Fibroblast of villous mesenchyme (primary cell): ENCODE data around the gene NRIP3. TPM values are rescaled to one million over a fixed set of nuclear protein-coding genes. Genes with fewer than 3 reads are reported as not detected.

Experiments used
- DNase-seq: peaks from one replicate; pipeline ENCODE4 v3.0.0-alpha.2; 2010; ENCODE audit warnings: low read depth
- H3K4me3 ChIP-seq: 2 replicates; pipeline ENCODE4 v1.5.1; 2011; ENCODE audit warnings: low read depth, mild to moderate bottlenecking, low read length
- CTCF ChIP-seq: IDR thresholded peaks from 2 replicates; pipeline ENCODE4 v1.5.1; 2012; ENCODE audit warnings: low read depth, mild to moderate bottlenecking, low read length; ENCODE audit not compliant: insufficient read depth
- total RNA-seq: library from RNA; depleted of rRNA; stranded (reverse); fragments of >200 nt; gene quantifications from 2 replicates; pipeline ENCODE4 v1.2.3, GENCODE V29; 2012

Gene NRIP3
- total RNA-seq, 1 donor, result 10.8 TPM

GRCh38 chr11:8964324-8965320, 39.2 kb downstream of the NRIP3 start, which contains the start of gene TMEM9B:
Gene TMEM9B, minus strand, starts transcription at chr11:8964442. Its CDS starts 129 bp downstream, at chr11:8964313.
- peak; percentile 86 for DNase-seq
- TF ChIP-seq CTCF, result no peak

DNA sequence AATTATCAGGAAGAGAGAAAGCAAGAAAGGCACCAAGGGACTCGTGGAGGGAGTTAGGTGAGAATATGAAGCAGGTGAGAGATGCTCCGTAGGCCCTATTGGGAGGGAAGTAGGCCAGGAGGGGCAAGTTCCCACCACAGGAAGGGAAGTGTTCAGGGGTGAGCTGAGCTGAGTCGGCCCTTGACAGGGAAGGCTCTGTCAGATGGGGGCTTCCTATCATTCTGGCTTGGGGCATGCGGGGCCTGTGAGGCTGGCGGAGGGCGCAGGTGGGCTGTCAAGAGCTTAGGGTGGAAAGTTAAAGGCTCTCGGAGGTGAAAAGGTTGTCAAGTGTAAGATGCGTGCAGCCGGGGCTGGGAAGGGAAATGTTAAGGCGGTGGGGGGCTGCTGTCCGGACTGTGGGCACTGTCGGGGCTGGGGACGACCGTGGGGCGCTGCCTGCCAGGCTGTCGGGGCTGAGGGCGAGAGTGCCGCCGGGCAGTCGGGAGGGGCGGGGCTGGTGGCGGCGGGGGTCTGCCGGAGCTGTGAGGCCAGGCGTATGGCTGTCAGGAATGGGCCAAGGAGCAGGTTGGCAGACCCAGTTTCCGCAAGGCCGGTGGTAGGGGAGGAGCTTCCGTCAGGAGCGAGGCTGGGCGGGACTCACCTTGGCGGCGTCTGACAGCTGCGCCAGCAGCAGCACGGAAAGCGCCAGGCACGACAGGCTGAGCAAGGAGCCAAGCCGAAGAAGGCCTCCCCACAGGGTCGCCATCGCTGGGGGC, 40.1 kb downstream of the NRIP3 start:
- peak overlapping the region; percentile 95 for H3K4me3 ChIP-seq
- no peak for DNase-seq
- TF ChIP-seq CTCF, result no peak

More at GRCh38 chr11:8964324-8965320, 39.2 kb downstream of the NRIP3 start, which contains the start of gene TMEM9B:
- peak within 1 kb of the TSS; percentile 95 for H3K4me3 ChIP-seq

- TF ChIP-seq CTCF, result no peak
- DNase-seq, result peak; percentile 2
- H3K4me3 ChIP-seq, result peak overlapping the region; percentile 95
These were observed 41.0 kb downstream of the NRIP3 start for GRCh38 chr11:8962841-8963240.

DNA sequence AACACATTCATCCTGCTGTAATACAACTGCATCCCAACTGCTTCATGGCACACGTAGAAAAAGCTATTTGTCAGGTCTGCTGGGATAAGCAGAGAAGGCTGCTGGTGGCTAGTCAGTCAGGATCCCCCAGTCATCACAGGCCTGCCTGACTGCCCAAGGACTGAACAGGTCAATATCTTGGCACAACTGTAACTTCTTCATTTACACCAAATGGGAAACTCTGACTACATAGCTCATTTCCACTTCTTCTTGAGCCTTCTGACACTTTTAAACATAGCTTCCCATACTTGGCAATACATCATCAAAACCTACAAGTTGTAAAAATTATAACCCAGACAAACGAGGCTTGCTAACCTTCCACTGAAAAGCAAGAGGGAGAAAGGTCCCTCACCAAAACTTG, 42.4 kb downstream of the NRIP3 start:
- no peak for TF ChIP-seq CTCF
- H3K4me3 ChIP-seq, result no peak overlapping the region
- DNase-seq, result no peak

DNA sequence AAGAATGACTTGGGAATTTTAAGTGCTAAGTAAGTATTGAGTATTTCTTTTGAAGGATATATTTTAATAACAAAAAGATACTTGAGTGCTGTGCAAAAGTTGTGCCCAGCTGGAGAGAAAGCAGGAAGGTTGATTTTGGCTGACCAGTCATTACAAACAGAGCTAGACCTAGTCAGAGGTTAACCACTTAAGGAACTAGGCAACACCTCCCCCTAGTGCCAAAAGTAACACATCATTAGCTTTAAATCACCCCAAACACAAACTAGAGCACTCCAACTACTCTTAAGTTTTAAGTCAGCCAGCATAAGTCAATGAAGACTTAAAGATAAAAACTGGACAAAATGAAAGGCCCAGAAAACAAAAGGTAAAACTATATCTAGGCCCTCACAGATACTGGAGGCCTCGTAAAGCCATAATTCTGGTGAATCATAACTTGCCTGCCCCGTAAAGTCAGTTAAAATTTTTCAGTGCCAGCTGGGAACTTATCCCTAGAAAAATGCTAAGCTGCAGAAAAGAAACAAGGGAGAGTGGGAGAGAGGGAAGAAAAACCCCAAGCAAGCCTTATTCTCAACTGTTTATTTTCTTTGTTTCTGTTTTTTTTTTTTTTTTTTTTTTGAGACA, 44.1 kb downstream of the NRIP3 start:
- TF ChIP-seq CTCF, result peak; percentile 72
- no peak overlapping the region for H3K4me3 ChIP-seq
- DNase-seq, result peak; percentile 90

- TF ChIP-seq CTCF, result no peak
- H3K4me3 ChIP-seq, result no peak overlapping the region
- DNase-seq, result no peak
These were observed 46.9 kb downstream of the NRIP3 start for GRCh38 chr11:8956860-8957259.
